ENCODE data around the gene NKX6-2.
"Not testable (repeated sequence)": the region's sequence is repeated elsewhere in the genome, so short reads cannot be mapped to it uniquely, and the experiment has no call there.

NKX6-2 gene

GRCh38 chr10:132792099-132792498 lies 6.2 kb upstream of the NKX6-2 start:
- not testable (repeated sequence) for H3K36me3 Mint-ChIP-seq, H3K27ac Mint-ChIP-seq, H3K4me3 Mint-ChIP-seq, H3K27me3 Mint-ChIP-seq, H3K4me1 Mint-ChIP-seq, H3K9me3 Mint-ChIP-seq

DNA sequence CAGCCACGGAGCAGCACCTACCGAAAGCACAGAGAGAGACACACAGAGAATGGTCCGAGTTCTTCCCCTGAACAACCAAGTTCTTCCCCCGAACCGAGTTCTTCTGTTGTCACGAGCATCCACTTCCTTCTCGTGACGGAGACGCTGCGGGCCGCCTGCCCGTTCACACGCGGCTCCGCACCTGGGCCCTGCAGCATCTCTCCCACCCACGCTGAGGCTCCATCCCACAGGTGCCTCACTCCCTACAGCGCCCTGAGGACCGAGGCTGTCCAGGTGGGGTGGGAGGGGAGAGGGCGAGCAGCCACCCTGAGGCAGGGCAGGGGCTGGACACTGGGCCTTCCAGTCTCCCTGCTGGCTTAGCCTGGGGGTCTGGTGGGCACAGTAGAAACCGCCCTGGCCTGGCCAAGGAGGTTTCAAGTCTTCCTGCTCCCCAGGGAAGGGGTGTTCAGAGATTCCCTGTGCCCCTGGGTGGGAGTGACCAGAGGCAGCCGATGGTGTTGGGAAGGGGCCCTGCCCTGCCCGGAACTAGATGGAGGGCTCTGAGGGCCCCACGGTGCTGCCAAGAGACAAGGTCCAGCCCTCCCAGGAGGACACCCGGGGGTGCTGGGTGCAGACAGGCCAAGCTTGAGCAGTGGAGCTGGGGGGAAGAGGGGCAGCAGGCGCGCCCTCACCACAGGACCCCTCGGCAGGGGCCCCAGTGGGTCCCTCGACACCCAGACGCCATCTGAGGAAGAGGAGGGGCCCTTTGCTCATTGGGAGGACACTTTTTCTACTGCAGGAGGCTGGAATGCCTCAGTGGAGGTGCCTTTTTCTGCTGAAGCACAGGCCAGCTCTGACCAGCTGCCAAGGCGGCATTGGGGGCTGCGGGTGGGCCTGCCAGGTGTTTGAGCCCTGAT lies 5.2 kb upstream of the NKX6-2 start:
- Mint-ChIP-seq H3K4me1 (no peaks in the 10 kb centered on the region), H3K27me3 (peaks cover 5% of the 10 kb centered on the region), H3K36me3 (no peaks in the 10 kb centered on the region), H3K27ac (no peak overlapping the region), H3K9me3 (no peaks in the 10 kb centered on the region), H3K4me3 (no peak overlapping the region)

DNA sequence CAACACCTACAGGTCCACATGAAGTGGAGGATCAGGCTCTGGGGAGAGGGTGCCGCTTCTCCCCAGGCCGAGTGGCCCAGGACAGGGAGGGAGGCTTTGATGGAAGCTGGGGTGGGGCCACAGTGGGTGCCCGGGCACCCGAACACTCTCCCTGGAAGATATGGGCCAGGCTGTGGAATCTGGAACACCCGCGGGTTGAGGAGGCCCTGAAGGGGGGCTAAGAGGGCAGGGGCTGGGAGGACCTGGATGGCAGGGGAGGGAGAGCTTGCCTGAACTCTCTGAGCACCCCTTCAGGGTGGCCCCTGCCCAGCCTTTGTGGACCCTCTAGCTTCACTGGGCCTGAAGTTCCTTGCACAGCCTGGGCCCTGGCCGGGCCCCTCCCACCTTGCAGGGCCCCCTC lies 4.5 kb upstream of the NKX6-2 start:
- Mint-ChIP-seq H3K27me3 (peaks cover 5% of the 10 kb centered on the region), H3K36me3 (no peaks in the 10 kb centered on the region), H3K9me3 (no peaks in the 10 kb centered on the region), H3K4me3 (no peak overlapping the region), H3K4me1 (no peaks in the 10 kb centered on the region), H3K27ac (no peak overlapping the region)

DNA sequence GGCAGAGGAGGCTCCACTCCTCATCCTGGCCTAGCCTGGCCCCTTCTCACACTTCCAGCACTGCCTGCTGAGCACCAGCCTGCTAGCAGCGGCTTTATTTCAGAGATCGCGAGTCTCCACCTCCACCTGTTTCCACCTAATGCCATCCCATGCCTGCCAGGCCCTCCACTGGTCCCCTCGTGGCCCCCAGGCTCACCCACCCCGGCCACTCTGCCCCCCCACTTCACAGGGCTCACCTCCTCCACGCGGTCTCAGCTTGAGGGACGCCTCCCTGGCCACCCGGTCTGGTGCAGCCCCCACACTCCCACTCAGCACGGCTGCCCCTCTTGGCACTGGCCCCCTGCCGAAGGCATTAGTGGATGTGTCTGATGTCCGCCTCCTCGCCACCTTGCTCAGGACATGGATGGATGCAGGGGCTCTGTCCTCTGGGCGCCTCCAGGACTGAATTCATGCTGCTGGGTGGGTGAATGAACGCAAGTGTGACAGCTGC lies 3.8 kb upstream of the NKX6-2 start:
- H3K9me3 Mint-ChIP-seq = no peaks in the 10 kb centered on the region
- H3K36me3 Mint-ChIP-seq = no peaks in the 10 kb centered on the region
- H3K4me3 Mint-ChIP-seq = no peak overlapping the region
- no peak overlapping the region for H3K27ac Mint-ChIP-seq
- peaks cover 5% of the 10 kb centered on the region for H3K27me3 Mint-ChIP-seq
- no peaks in the 10 kb centered on the region for H3K4me1 Mint-ChIP-seq

GRCh38 chr10:132788831-132789219 lies 2.9 kb upstream of the NKX6-2 start:
- no peak overlapping the region for H3K4me3 Mint-ChIP-seq
- H3K27ac Mint-ChIP-seq = no peak overlapping the region
- no peaks in the 10 kb centered on the region for H3K4me1 Mint-ChIP-seq
- no peaks in the 10 kb centered on the region for H3K36me3 Mint-ChIP-seq
- H3K9me3 Mint-ChIP-seq = no peaks in the 10 kb centered on the region
- H3K27me3 Mint-ChIP-seq = peaks cover 6% of the 10 kb centered on the region

DNA sequence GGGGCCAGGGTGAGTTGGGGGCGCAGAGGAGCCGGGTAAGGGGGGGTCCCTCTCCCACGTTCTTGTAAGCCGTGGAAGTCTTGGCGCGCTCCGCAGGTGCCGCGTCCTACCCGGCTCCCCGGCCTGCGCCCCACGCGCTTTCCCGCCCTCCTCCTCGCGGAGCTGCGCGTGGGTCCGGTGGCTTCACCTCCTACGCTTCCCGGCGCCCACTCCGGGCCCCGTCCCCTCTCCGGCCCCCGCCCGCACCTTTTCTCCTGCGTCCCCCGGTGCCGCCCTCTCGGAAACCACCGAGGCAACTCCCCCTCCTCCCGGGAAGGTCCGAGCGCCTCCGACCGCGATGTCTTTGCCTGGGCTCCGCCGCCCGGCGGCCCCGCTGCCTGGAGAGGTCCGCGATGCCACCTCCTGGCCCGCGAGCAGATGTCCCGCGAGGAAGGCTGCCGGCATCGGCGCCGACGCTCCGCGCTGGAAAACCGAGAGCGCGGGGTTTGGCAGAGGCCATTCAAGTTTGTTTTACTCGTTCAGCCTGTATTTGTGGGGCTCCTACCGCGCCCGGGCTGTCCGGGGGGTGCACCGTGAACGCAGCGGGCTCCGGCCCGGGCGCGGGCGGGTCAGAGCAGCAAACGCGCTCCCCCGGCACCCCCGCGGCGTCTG lies 2.4 kb upstream of the NKX6-2 start:
- Mint-ChIP-seq H3K4me3 (no peak overlapping the region), H3K27me3 (peaks cover 8% of the 10 kb centered on the region), H3K27ac (no peak overlapping the region)

DNA sequence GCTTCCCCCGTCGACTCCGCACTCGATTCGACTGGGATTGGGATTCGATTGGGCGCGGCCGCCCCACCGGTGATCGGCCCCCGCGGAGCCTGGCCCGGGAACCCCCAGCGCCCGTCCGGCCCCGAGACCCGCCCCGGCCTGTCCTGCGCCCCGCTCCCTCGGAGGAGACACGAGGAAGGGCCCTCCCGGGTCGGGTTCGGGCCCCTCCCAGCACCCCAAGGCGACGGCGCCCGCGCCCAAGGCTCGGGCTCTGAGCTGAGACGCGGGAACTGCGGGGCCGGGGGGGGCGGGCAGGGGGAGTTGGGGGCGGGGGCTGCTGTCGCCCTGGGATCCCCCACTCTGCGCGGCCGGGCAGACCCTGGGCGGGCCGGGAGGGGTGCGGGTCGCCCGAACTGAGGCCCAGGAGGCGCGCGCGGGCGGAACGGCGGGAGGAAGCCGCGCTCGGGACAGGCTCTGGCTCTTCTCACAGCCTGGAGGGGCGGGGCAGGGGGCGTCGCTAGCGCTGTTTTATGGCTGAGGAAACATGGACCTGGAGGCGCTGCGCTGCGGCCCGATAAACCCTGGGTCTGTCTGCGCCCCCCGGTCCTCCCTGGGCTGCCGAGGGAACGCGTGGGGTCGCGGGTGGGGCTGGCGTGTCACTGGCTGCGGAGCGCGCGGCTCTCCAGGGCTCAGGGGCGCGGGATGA lies 1.7 kb upstream of the NKX6-2 start:
- no peak overlapping the region for H3K27ac Mint-ChIP-seq
- no peaks in the 10 kb centered on the region for H3K9me3 Mint-ChIP-seq
- no peaks in the 10 kb centered on the region for H3K4me1 Mint-ChIP-seq
- H3K4me3 Mint-ChIP-seq = no peak overlapping the region
- peaks cover 6% of the 10 kb centered on the region for H3K36me3 Mint-ChIP-seq
- peaks cover 10% of the 10 kb centered on the region for H3K27me3 Mint-ChIP-seq

More for the DNA sequence above, 2.4 kb upstream of the NKX6-2 start:
- no peaks in the 10 kb centered on the region for H3K4me1 Mint-ChIP-seq
- H3K36me3 Mint-ChIP-seq = peaks cover 4% of the 10 kb centered on the region
- no peaks in the 10 kb centered on the region for H3K9me3 Mint-ChIP-seq

DNA sequence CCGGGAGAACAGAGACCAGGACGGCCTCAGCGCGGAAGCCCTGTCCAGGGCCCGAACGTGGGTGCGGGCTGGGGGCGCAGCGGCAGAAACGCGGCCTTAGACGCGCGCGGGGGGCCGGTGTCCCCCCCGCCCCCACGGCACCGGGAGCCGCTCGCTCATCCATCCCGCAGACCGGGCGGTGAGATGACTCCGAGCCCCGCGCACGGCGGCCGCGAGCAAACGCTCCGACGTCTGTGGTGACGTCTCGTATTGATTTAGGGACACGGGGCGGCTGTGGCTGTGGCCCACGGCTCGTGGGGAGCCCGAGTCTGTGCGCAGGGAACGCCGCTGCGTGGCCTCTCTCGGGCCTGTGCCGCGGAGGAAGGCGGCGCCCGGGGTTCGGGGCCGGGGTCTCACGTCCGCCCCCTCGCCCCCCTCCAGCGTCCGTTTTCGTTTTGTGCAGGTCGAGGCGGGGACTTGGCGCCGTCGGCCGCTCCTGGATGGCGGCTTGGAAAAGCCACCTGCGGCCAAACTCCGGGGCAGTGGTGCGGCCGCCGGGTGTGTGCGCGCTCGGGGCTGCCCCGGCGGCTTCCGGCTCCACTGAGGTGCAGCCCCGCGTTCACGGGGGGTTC lies 1.0 kb upstream of the NKX6-2 start:
- Mint-ChIP-seq H3K27ac (no peak overlapping the region), H3K4me3 (no peak overlapping the region), H3K36me3 (peaks cover 7% of the 10 kb centered on the region), H3K4me1 (no peaks in the 10 kb centered on the region), H3K9me3 (no peaks in the 10 kb centered on the region), H3K27me3 (peaks cover 10% of the 10 kb centered on the region)

DNA sequence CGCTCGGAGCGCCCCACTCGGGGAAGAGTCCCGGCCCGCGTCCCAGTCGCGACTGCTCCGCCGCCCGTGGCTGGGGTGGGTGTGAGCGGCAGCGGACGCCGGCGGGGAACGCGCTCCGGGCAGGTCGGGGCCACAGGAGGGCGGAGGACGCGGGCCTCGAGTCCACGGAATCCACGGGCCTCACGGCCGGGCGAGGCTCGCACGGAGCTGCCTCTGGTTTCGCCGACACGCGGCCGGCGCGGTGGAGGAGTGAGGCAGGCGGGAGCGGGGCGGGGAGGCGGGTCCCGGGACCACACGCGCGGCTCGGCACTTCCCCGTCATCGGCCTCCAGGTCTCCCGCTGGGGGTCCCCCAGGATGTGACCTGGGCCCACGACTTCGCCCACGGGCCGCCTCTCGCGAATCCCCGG lies 533 bp upstream of the NKX6-2 start:
- H3K9me3 Mint-ChIP-seq = no peaks in the 10 kb centered on the region
- H3K27ac Mint-ChIP-seq = no peak overlapping the region
- peaks cover 10% of the 10 kb centered on the region for H3K27me3 Mint-ChIP-seq
- H3K4me3 Mint-ChIP-seq = no peak overlapping the region
- peaks cover 11% of the 10 kb centered on the region for H3K36me3 Mint-ChIP-seq
- H3K4me1 Mint-ChIP-seq = no peaks in the 10 kb centered on the region

DNA sequence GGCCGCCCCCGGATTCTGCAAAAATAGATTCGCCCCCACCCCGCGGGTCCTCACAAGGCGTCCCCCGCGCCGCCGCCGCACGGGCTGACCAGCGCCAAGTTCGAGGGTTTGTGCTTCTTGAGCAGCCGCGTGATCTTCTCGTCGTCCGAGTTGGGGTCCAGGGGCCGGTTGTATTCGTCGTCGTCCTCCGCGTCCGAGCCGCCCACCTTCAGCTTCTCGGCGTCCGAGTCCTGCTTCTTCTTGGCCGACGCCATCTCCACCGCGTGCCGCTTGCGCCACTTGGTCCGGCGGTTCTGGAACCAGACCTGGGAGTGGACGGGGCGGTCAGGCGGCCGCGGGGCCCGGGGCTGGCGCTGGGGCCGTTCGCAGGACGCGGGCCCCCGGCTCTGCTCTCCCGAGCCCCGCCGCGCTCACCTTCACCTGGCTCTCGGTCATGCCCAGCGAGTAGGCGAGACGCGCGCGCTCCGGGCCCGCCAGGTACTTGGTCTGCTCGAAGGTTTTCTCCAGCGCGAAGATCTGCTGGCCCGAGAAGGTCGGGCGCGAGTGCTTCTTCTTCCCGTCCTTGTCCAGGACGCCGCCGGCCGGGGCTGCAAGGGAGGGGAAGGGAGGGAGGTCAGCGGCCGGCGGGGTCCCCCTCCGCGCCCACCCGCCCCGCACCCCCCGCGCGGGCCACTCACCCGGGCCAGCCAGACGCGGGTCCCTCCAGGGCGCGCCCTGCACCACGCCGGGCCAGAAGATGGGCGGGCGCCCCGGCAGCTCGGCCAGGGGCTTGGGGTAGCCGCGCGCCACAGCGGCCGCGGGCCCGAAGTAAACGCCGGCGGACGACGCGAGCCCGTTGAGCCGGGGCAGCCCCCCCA lies 853 bp downstream of the NKX6-2 start:
- Mint-ChIP-seq H3K4me3 (no peak overlapping the region), H3K4me1 (no peaks in the 10 kb centered on the region), H3K9me3 (no peaks in the 10 kb centered on the region), H3K27me3 (peaks cover 7% of the 10 kb centered on the region), H3K36me3 (peaks cover 15% of the 10 kb centered on the region), H3K27ac (no peak overlapping the region)

DNA sequence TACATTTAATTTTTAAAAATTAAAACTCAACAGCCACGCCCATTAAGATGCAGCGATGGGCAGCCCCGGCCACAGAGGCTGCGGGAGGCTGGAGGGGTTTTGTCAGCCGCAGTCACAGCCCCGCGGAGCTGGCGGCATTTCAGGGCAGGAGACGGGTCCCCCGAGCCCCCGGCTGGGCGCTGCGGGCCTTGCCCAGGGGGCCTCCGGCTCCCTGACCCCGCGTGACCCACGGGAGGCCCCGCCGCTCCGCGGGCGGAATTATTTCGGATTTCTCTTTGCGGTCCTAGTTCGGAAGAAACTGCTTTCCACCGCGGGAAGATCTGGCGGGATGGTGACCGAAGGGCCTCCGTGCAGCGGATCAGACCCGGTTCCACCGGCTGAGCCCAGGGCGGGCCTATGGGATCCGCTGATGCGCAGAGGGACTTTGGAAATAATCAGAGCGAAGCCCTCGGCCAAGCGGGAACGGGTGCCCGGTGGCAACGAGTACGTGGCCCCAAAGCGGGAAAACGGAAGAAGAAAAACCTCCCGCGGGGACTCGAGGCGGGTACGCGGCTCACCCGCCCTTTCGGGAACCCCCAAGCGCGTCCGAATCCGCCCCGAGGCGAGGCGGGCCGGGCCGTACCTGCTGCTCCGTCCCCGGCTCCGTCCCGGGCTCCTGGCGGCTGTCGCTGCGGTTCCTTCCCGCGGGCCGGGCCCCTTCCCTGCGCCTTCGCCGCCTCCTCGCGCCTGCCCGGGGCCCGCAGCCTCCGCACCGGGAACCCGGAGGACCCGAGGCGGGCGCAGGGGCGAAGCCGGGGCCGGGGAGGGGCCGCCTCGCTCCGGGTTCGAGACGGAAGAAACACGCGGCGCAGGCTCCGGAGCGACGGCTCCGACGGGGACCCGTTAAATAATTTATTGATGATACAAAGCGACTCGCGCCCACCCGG lies 1.7 kb downstream of the NKX6-2 start:
- no peaks in the 10 kb centered on the region for H3K9me3 Mint-ChIP-seq
- peaks cover 4% of the 10 kb centered on the region for H3K27me3 Mint-ChIP-seq
- no peak overlapping the region for H3K4me3 Mint-ChIP-seq
- no peaks in the 10 kb centered on the region for H3K4me1 Mint-ChIP-seq
- H3K36me3 Mint-ChIP-seq = peaks cover 19% of the 10 kb centered on the region
- H3K27ac Mint-ChIP-seq = no peak overlapping the region

DNA sequence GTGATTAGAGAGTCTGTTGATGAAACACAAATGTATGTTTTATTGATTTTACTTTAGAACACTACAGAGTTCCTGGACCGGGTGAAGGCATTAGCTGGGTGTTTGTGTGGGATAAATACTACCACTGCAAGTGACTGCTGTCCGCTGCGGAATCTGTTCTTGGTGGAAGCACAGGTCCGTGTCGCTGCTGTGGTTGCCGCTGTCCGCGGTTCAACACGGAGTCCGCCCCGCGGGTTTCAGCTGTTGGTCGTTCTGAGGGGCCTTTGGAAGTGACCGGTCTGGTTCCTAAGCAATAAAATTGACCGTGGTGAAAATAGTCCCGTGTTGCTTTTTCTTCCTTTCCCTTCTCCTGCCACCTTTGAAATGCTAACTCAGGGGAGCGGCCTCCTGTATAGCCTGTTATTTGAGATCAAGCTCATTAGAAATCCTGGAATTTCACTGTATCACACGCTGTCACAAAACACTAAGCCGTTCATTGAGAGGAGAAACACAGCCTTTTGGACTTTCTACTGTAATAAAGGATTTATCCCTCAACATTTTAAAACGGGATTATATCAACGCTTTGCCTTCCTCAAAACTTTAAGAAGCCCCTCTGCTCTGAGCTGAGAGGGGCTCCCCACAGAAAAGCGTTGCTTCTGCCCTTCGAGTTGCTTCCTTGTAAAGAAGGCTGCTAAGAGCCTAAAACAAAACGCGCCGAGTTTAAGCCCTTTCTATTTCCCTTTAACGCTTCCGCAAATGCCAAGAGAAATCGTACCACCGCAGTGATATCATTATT lies 2.6 kb downstream of the NKX6-2 start:
- Mint-ChIP-seq H3K36me3 (peaks cover 20% of the 10 kb centered on the region), H3K9me3 (no peaks in the 10 kb centered on the region), H3K4me3 (peak overlapping the region; percentile 26), H3K27me3 (peaks cover 4% of the 10 kb centered on the region), H3K4me1 (no peaks in the 10 kb centered on the region), H3K27ac (no peak overlapping the region)

GRCh38 chr10:132781556-132781955 lies 4.4 kb downstream of the NKX6-2 start:
- Mint-ChIP-seq H3K4me3 (no peak overlapping the region), H3K36me3 (peaks cover 20% of the 10 kb centered on the region), H3K9me3 (no peaks in the 10 kb centered on the region), H3K27ac (no peak overlapping the region), H3K27me3 (peaks cover 4% of the 10 kb centered on the region), H3K4me1 (no peaks in the 10 kb centered on the region)

Measured in activated naive CD4-positive, alpha-beta T cell treated with anti-CD3 and anti-CD28 coated beads, Interleukin-2, amount 50 U/mL, for 24 hours (primary cell).